ENCODE data around the gene OGFOD2.
A peak's percentile ranks its signal among the peaks of the same experiment; 100 is the strongest.

The OGFOD2 gene

DNA sequence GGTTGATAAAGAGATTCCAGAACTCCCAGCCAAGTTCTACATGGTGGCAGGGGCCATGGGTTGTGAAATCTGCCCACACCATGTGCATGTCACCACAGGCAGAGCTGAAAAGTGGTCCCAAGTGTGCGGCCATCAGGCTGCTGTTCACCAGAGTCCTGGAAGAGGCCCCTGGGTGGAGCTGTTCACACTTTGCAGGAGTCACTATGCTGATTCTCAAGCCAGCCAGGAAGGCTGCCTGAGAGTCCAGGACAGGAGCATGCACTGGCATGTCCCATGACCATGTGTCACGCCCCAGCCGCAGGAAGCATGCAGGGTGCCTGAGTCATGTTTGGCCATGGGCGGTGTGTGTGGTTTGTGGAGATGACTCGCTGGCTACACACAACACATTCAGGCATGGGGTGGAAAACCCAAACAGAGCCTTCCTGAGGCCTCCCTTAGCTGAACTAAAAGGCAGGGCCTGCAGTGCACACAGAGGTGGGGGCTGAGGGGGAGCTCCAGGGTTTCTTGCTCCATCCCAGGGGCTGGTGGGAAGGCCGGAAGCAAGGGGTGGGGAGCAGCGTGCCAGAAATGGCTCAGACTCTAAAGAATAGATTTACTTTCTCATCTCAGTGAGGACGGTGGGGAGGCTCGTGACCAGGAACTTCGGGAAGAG lies 28.2 kb upstream of the OGFOD2 start:
- TF ChIP-seq, protein P1, sequence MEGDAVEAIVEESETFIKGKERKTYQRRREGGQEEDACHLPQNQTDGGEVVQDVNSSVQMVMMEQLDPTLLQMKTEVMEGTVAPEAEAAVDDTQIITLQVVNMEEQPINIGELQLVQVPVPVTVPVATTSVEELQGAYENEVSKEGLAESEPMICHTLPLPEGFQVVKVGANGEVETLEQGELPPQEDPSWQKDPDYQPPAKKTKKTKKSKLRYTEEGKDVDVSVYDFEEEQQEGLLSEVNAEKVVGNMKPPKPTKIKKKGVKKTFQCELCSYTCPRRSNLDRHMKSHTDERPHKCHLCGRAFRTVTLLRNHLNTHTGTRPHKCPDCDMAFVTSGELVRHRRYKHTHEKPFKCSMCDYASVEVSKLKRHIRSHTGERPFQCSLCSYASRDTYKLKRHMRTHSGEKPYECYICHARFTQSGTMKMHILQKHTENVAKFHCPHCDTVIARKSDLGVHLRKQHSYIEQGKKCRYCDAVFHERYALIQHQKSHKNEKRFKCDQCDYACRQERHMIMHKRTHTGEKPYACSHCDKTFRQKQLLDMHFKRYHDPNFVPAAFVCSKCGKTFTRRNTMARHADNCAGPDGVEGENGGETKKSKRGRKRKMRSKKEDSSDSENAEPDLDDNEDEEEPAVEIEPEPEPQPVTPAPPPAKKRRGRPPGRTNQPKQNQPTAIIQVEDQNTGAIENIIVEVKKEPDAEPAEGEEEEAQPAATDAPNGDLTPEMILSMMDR (conservative IDR thresholded peaks at IDR 0.05) = no peak
- no peak overlapping the region for H3K27ac ChIP-seq

DNA sequence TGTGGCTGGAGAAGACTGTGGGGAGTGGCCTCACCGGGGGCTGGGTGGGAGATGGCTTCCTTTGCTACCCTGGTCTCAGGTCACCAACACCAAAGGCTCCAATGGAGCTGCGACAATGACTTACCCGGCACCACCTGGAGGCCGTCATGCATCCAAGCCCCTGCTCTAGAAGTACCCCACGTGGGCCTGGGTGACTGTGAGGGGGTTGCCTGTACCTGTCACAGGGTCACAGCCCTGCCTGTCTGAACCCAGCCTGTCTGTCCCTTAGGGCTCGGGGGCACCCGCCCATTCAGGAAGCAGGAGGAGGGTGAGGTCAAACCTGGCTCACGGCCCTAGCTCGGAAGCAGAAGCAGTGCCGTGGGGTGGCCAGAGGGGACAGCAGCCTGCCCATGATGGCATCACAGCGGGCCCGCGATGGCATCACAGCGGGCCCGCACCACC lies 27.7 kb upstream of the OGFOD2 start:
- no peak overlapping the region for H3K27ac ChIP-seq

DNA sequence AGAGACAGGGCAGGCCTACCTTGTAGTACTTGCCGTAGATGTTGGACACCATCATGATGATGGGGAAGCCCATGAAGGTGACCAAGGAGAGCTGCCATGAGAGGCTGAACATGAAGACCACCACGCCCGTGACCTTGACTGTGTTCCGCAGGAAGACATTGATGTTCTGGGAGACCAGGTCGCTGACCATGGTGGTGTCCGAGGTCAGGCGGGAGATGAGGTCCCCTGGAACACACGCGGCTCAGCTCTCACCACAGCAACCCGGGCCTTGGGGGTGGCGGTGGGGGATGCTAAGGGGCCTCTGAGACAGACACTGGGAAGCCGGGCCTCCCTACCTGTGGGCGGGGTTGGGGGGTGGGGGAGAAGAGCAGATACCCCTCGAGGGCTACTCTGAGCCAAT lies 26.4 kb upstream of the OGFOD2 start:
- no peak overlapping the region for H3K27ac ChIP-seq
- TF ChIP-seq, protein P1 (conservative IDR thresholded peaks at IDR 0.05) = no peak

More for the DNA sequence above, 27.7 kb upstream of the OGFOD2 start:
- TF ChIP-seq, protein P1 (conservative IDR thresholded peaks at IDR 0.05) = no peak

DNA sequence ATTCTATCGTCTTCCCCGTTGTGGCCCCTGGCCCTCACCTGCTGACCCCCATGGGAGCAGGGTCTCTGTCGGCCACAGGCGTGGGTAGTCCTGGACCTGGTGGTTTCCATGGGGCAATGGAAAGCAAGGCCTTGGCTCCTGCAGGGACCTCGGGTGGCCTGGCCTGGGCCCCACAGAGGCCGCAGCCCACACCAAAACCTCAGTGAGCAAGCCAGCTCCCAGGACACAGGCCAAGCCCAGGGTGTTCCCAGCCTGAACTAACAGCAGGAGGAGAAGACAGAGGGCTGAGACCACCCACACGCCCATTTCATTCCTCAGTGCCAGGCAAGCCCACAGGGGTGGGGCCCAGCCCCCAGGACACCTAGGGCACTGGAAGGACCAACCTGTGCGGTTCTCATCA lies 25.6 kb upstream of the OGFOD2 start:
- no peak overlapping the region for H3K27ac ChIP-seq
- TF ChIP-seq, protein P1 (conservative IDR thresholded peaks at IDR 0.05) = no peak

DNA sequence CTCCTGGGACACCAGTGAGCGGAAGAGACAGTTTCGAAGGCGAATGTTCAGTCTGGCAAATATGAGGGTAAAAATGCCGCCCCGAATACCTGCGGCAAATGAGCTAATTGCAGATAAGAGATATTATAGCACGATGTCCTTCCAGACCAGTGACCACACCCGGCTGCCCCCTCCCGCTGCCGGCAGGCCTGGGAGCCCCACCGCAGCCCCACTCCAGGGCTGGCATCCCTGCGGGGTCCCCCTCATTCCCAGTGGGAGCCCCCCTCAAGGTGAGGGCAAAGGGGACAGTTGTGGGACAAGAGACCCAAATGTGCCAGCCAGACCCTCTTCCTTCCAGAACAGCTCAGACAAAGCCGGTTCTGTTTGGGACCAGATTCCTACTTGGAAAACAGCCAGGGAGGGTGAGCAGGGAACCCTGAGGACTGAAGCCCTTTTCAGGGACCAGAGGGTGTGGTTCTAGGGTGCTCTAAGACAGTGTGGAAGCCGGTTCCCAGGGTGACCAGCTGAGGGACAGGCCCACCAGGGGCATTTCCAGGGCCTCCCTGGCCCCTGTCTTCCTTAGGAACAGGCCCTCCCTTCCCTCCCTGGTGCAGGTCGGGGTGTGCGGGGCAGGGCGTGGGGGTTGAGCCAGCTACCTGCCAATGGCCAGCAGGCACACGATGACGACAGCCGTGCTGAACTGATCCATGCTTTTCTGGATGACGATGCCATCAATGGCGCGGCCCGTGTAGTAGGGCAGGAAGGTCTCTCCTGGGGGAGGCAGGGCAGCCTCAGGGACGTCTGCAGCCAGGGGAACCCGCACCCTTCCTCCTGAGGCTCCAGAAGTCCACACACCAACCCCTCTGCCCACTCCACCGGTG lies 25.0 kb upstream of the OGFOD2 start:
- TF ChIP-seq, protein P1 (conservative IDR thresholded peaks at IDR 0.05) = no peak

DNA sequence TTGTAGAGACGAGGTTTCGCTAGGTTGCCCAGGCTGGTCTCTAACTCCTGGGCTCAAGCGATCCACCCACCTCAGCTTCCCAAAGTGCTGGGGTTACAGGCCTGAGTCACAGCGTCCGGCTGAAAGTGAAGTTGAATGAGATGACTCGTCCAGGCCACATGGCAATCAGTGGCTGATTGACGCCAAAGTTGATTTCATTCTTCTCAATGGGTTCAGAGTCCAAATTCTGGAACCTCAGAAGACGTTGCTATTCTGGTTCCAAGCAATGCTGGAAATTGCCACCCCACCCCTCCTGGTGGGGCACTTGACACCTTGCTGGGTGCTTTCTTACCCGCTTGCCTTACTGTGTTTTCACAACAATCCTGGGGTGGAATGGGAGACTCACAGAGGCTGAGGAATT lies 23.6 kb upstream of the OGFOD2 start:
- TF ChIP-seq, protein P1 (conservative IDR thresholded peaks at IDR 0.05) = no peak
- no peak overlapping the region; the same call in 1 of the 2 replicates for H3K27ac ChIP-seq

More for the DNA sequence above, 25.0 kb upstream of the OGFOD2 start:
- 0 out of 2 replicates have a peak overlapping the region, but pooled peaks have one; percentile 2 for H3K27ac ChIP-seq
